ENCODE results near the gene ETV7. TPM values are rescaled to one million over a fixed set of nuclear protein-coding genes. Genes with fewer than 3 reads are reported as not detected.

The ETV7 gene
- total and polyA plus RNA-seq, 2 experiments from 2014 or later, result 0.47 to 1.2 TPM

DNA sequence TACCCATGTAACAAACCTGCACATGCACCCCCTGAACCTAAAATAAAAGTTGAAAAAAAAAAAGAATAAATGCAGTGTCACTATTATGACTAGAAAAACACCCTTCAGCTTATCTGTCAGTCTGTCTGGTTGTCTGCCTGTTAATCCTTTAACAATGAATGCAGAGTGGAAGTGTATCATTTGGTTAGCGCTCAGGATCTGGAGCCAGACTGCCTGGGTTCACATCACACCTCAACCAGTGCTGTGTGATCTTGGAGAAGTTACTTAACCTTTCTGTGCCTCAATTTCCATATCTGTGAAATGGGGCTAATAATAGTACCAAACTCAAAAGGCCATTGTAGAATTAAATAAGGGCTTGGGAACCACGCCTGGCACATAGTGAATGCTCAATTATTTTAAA, 16.8 kb downstream of the ETV7 start (continued):
- TF ChIP-seq, protein P1, sequence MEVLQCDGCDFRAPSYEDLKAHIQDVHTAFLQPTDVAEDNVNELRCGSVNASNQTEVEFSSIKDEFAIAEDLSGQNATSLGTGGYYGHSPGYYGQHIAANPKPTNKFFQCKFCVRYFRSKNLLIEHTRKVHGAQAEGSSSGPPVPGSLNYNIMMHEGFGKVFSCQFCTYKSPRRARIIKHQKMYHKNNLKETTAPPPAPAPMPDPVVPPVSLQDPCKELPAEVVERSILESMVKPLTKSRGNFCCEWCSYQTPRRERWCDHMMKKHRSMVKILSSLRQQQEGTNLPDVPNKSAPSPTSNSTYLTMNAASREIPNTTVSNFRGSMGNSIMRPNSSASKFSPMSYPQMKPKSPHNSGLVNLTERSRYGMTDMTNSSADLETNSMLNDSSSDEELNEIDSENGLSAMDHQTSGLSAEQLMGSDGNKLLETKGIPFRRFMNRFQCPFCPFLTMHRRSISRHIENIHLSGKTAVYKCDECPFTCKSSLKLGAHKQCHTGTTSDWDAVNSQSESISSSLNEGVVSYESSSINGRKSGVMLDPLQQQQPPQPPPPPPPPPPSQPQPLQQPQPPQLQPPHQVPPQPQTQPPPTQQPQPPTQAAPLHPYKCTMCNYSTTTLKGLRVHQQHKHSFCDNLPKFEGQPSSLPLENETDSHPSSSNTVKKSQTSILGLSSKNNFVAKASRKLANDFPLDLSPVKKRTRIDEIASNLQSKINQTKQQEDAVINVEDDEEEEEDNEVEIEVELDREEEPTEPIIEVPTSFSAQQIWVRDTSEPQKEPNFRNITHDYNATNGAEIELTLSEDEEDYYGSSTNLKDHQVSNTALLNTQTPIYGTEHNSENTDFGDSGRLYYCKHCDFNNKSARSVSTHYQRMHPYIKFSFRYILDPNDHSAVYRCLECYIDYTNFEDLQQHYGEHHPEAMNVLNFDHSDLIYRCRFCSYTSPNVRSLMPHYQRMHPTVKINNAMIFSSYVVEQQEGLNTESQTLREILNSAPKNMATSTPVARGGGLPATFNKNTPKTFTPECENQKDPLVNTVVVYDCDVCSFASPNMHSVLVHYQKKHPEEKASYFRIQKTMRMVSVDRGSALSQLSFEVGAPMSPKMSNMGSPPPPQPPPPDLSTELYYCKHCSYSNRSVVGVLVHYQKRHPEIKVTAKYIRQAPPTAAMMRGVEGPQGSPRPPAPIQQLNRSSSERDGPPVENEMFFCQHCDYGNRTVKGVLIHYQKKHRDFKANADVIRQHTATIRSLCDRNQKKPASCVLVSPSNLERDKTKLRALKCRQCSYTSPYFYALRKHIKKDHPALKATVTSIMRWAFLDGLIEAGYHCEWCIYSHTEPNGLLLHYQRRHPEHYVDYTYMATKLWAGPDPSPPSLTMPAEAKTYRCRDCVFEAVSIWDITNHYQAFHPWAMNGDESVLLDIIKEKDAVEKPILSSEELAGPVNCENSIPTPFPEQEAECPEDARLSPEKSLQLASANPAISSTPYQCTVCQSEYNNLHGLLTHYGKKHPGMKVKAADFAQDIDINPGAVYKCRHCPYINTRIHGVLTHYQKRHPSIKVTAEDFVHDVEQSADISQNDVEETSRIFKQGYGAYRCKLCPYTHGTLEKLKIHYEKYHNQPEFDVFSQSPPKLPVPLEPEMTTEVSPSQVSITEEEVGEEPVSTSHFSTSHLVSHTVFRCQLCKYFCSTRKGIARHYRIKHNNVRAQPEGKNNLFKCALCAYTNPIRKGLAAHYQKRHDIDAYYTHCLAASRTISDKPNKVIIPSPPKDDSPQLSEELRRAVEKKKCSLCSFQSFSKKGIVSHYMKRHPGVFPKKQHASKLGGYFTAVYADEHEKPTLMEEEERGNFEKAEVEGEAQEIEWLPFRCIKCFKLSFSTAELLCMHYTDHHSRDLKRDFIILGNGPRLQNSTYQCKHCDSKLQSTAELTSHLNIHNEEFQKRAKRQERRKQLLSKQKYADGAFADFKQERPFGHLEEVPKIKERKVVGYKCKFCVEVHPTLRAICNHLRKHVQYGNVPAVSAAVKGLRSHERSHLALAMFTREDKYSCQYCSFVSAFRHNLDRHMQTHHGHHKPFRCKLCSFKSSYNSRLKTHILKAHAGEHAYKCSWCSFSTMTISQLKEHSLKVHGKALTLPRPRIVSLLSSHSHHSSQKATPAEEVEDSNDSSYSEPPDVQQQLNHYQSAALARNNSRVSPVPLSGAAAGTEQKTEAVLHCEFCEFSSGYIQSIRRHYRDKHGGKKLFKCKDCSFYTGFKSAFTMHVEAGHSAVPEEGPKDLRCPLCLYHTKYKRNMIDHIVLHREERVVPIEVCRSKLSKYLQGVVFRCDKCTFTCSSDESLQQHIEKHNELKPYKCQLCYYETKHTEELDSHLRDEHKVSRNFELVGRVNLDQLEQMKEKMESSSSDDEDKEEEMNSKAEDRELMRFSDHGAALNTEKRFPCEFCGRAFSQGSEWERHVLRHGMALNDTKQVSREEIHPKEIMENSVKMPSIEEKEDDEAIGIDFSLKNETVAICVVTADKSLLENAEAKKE (CRISPR knock-in tag; IDR thresholded peaks at IDR 0.05), result no peak
- no peak for TF ChIP-seq EZH2phosphoT487 (IDR thresholded peaks at IDR 0.05; ENCODE audit: unreplicated experiment)
- TF ChIP-seq, protein P2, sequence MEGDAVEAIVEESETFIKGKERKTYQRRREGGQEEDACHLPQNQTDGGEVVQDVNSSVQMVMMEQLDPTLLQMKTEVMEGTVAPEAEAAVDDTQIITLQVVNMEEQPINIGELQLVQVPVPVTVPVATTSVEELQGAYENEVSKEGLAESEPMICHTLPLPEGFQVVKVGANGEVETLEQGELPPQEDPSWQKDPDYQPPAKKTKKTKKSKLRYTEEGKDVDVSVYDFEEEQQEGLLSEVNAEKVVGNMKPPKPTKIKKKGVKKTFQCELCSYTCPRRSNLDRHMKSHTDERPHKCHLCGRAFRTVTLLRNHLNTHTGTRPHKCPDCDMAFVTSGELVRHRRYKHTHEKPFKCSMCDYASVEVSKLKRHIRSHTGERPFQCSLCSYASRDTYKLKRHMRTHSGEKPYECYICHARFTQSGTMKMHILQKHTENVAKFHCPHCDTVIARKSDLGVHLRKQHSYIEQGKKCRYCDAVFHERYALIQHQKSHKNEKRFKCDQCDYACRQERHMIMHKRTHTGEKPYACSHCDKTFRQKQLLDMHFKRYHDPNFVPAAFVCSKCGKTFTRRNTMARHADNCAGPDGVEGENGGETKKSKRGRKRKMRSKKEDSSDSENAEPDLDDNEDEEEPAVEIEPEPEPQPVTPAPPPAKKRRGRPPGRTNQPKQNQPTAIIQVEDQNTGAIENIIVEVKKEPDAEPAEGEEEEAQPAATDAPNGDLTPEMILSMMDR (conservative IDR thresholded peaks at IDR 0.05; ENCODE audit: low read depth in 2 of 2), result no peak
- TF ChIP-seq, protein P3, sequence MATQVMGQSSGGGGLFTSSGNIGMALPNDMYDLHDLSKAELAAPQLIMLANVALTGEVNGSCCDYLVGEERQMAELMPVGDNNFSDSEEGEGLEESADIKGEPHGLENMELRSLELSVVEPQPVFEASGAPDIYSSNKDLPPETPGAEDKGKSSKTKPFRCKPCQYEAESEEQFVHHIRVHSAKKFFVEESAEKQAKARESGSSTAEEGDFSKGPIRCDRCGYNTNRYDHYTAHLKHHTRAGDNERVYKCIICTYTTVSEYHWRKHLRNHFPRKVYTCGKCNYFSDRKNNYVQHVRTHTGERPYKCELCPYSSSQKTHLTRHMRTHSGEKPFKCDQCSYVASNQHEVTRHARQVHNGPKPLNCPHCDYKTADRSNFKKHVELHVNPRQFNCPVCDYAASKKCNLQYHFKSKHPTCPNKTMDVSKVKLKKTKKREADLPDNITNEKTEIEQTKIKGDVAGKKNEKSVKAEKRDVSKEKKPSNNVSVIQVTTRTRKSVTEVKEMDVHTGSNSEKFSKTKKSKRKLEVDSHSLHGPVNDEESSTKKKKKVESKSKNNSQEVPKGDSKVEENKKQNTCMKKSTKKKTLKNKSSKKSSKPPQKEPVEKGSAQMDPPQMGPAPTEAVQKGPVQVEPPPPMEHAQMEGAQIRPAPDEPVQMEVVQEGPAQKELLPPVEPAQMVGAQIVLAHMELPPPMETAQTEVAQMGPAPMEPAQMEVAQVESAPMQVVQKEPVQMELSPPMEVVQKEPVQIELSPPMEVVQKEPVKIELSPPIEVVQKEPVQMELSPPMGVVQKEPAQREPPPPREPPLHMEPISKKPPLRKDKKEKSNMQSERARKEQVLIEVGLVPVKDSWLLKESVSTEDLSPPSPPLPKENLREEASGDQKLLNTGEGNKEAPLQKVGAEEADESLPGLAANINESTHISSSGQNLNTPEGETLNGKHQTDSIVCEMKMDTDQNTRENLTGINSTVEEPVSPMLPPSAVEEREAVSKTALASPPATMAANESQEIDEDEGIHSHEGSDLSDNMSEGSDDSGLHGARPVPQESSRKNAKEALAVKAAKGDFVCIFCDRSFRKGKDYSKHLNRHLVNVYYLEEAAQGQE (IDR thresholded peaks at IDR 0.05; ENCODE audit: unreplicated experiment), result no peak
- no peak for TF ChIP-seq CREB1 (CRISPR knock-in tag; IDR thresholded peaks at IDR 0.05; ENCODE audit: low read depth)
- no peak for TF ChIP-seq POLR2AphosphoS5 (IDR thresholded peaks at IDR 0.05; ENCODE audit: low read depth)
